SU-DHL-6 (cell line): ENCODE results near the gene FAM156A.

Source experiments
- H2AFZ ChIP-seq: fragments of 200-600 bp; sonication (generic); 2 replicates; pipeline ENCODE4 v1.6.1; 2014; ENCODE audit warnings: low read depth, mild to moderate bottlenecking, moderate library complexity, mixed read lengths, antibody characterized with exemption, low read length; ENCODE audit not compliant: severe bottlenecking
- H3F3A ChIP-seq: fragments of 200-600 bp; shearing (Covaris generic); 2 replicates; pipeline ENCODE4 v1.6.0; 2016; ENCODE audit warnings: antibody characterized with exemption, mild to moderate bottlenecking; ENCODE audit not compliant: insufficient read depth
- H3K27ac ChIP-seq: fragments of 200-600 bp; sonication (generic); 2 replicates; pipeline ENCODE4 v1.5.1; 2016; ENCODE audit warnings: low read depth, mild to moderate bottlenecking, low read length, moderate library complexity, mixed read lengths
- H3K27me3 ChIP-seq: fragments of 200-600 bp; sonication (generic), shearing (Covaris generic); 2 replicates; pipeline ENCODE4 v1.6.0; 2014; ENCODE audit warnings: mild to moderate bottlenecking, low read length
- H3K36me3 ChIP-seq: fragments of 200-600 bp; sonication (generic); 2 replicates; pipeline ENCODE4 v1.6.1; 2014; ENCODE audit warnings: mild to moderate bottlenecking, low read length, mixed read lengths
- H3K4me2 ChIP-seq: fragments of 300-600, 200-600 bp; shearing (Covaris generic), sonication (generic); 2 replicates; pipeline ENCODE4 v1.6.0; 2014; ENCODE audit warnings: low read length, low read depth, mild to moderate bottlenecking; ENCODE audit not compliant: poor library complexity, severe bottlenecking
- H3K4me3 ChIP-seq: fragments of 200-600 bp; sonication (generic); 2 replicates; pipeline ENCODE4 v1.5.1; 2014; ENCODE audit warnings: antibody characterized with exemption, low read length, mild to moderate bottlenecking, mixed read lengths; ENCODE audit not compliant: insufficient read depth, poor library complexity, severe bottlenecking
- H3K79me2 ChIP-seq: fragments of 200-600 bp; sonication (generic); 2 replicates; pipeline ENCODE4 v1.6.1; 2014; ENCODE audit warnings: mild to moderate bottlenecking, low read length, moderate library complexity; ENCODE audit not compliant: insufficient read depth
- H3K9ac ChIP-seq: fragments of 200-600 bp; sonication (generic); 2 replicates; pipeline ENCODE4 v1.7.0; 2014; ENCODE audit warnings: mild to moderate bottlenecking, low read length
- H3K9me2 ChIP-seq: fragments of 200-600 bp; sonication (generic); replicated peaks from 2 replicates; pipeline ENCODE4 v1.6.1; 2014; ENCODE audit warnings: low read length; ENCODE audit not compliant: insufficient read depth
- H3K9me3 ChIP-seq: fragments of 200-600 bp; sonication (generic); 2 replicates; pipeline ENCODE4 v1.6.1; 2014; ENCODE audit warnings: low read length, mixed read lengths; ENCODE audit not compliant: insufficient read depth
- H4K20me1 ChIP-seq: fragments of 200-600 bp; sonication (generic); 2 replicates; pipeline ENCODE4 v1.6.1; 2014; ENCODE audit warnings: low read depth, mild to moderate bottlenecking, antibody characterized with exemption, low read length, moderate library complexity, mixed read lengths
- EZH2phosphoT487 ChIP-seq: fragments of 200-600 bp; sonication (generic), shearing (Covaris generic); conservative IDR thresholded peaks from 2 replicates; pipeline ENCODE4 v1.6.1; 2018; ENCODE audit warnings: mild to moderate bottlenecking, antibody characterized with exemption, low read length, moderate library complexity, mixed read lengths
- TF ChIP-seq, protein P1 (sequence below): fragments of 200-600 bp; sonication (generic); IDR thresholded peaks from one replicate; pipeline ENCODE4 v1.5.1; 2017; ENCODE audit warnings: antibody characterized with exemption, mild to moderate bottlenecking, low read length, moderate library complexity; ENCODE audit not compliant: insufficient read depth, poor library complexity, severe bottlenecking

The FAM156A gene

DNA sequence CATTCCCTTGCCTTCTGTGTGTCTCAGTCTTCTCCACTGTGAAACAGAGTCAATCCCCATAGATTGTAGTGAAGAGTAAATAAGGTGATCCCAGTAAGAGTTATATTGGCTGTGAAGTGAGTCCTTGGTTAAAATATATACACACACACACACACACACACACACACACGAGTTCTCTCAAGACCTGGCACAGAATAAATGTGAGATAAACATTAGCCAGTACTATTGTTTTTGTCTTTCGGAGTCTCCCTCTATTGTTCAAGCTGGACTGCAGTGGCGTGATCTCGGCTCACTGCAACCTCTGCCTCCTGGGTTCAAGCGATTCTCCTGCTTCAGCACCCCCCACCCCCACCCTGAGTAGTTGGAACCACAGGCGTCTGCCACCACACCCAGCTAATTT lies 44.8 kb upstream of the FAM156A start:
- Histone ChIP-seq H3K4me2 (no peak overlapping the region), H3K9me2 (no peaks in the 10 kb centered on the region), H3F3A (no peaks in the 10 kb centered on the region), H3K9ac (no peak overlapping the region), H3K27me3 (no peaks in the 10 kb centered on the region), H3K9me3 (no peaks in the 10 kb centered on the region), H2AFZ (no peak overlapping the region), H4K20me1 (no peaks in the 10 kb centered on the region), H3K79me2 (no peaks in the 10 kb centered on the region), H3K27ac (no peak overlapping the region), H3K4me3 (no peak overlapping the region), H3K36me3 (no peaks in the 10 kb centered on the region)
- no peak for TF ChIP-seq EZH2phosphoT487
- TF ChIP-seq, protein P1, sequence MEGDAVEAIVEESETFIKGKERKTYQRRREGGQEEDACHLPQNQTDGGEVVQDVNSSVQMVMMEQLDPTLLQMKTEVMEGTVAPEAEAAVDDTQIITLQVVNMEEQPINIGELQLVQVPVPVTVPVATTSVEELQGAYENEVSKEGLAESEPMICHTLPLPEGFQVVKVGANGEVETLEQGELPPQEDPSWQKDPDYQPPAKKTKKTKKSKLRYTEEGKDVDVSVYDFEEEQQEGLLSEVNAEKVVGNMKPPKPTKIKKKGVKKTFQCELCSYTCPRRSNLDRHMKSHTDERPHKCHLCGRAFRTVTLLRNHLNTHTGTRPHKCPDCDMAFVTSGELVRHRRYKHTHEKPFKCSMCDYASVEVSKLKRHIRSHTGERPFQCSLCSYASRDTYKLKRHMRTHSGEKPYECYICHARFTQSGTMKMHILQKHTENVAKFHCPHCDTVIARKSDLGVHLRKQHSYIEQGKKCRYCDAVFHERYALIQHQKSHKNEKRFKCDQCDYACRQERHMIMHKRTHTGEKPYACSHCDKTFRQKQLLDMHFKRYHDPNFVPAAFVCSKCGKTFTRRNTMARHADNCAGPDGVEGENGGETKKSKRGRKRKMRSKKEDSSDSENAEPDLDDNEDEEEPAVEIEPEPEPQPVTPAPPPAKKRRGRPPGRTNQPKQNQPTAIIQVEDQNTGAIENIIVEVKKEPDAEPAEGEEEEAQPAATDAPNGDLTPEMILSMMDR: no peak

DNA sequence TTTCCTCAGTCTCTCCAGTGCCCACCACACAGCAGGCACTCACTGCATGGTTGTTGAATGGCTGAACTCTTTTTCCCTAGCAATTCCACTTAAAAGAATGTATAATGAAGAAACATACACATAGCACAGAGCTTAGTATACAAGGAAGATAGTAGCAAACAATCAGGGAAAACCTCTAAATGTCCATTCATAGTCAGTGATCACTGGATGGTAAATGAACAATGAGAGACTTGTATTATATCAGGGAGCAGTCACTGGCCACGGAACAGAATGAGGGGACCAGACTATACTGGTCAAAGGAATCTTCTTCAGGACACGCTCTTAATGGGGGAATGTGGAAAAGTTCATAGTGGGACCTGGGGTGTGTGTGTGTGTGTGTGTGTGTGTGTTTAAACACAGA lies 43.6 kb upstream of the FAM156A start:
- no peak overlapping the region for H3K9ac ChIP-seq
- no peaks in the 10 kb centered on the region for H3K36me3 ChIP-seq
- no peak overlapping the region for H3K4me2 ChIP-seq
- H3K4me3 ChIP-seq: no peak overlapping the region
- no peaks in the 10 kb centered on the region for H3K27me3 ChIP-seq
- TF ChIP-seq EZH2phosphoT487: no peak
- TF ChIP-seq, protein P1: no peak
- no peaks in the 10 kb centered on the region for H3K9me2 ChIP-seq
- no peak overlapping the region for H2AFZ ChIP-seq
- H4K20me1 ChIP-seq: no peaks in the 10 kb centered on the region
- H3F3A ChIP-seq: no peaks in the 10 kb centered on the region
- H3K9me3 ChIP-seq: no peaks in the 10 kb centered on the region
- no peak overlapping the region for H3K27ac ChIP-seq
- H3K79me2 ChIP-seq: no peaks in the 10 kb centered on the region

DNA sequence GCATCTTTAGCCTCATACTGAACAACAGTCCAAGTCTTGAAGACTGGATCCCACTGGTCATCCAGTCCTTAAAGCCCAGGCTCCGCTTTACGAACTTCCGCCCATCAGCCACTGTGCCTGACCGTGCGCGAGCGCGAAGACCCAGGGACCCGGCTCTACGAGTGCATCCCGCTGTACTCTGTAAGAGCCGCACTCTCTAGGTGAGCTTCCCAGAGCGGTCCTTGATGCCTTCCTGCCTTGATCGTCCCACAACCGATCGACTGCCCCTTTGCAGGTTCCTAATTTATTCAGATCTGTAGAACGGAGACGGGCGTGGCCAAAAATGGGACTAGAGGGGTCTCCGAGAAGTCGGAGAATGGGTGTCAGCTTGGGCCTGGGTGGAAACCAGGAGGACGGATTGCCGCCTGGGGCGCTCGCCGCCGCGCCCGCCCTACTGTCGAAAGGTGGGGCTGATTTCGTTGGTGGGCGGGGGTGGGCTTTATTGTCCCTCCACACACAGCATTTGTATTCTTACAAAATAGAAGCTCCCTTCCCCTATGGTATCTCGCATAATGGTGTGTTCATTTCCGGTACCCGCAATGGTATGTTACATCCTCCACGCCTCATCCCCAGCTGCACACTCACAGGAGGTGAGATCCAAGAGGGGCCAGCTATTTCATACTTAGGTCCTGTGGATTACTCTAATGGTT lies 42.3 kb upstream of the FAM156A start:
- Histone ChIP-seq H3K36me3 (no peaks in the 10 kb centered on the region), H3K27ac (no peak overlapping the region), H3K9ac (no peak overlapping the region), H3K4me2 (no peak overlapping the region), H3K9me3 (no peaks in the 10 kb centered on the region), H4K20me1 (no peaks in the 10 kb centered on the region), H2AFZ (no peak overlapping the region), H3F3A (no peaks in the 10 kb centered on the region), H3K79me2 (no peaks in the 10 kb centered on the region), H3K9me2 (no peaks in the 10 kb centered on the region), H3K4me3 (no peak overlapping the region), H3K27me3 (no peaks in the 10 kb centered on the region)
- no peak for TF ChIP-seq EZH2phosphoT487
- TF ChIP-seq, protein P1: no peak
